ENCODE measurements around the gene CRYBG2.

The CRYBG2 gene

GRCh38 chr1:26370591-26371382 is 16.9 kb upstream of the CRYBG2 start:
- no peak for DNase-seq
- H3K27ac ChIP-seq (ENCODE audit: insufficient read depth, low read length, poor library complexity, severe bottlenecking) = no peak overlapping the region
- no peaks in the 10 kb centered on the region for H3K27me3 ChIP-seq (replicated peaks; ENCODE audit: control insufficient read depth, insufficient read depth, low read length, poor library complexity, severe bottlenecking)
- H3K4me1 ChIP-seq (ENCODE audit: control insufficient read depth, insufficient read depth, low read length, poor library complexity, severe bottlenecking) = peaks cover 68% of the 10 kb centered on the region
- no peak overlapping the region for H3K4me3 ChIP-seq (ENCODE audit: insufficient read depth, low read depth, low read length, poor library complexity, severe bottlenecking)
- no peaks in the 10 kb centered on the region for H3K36me3 ChIP-seq (ENCODE audit: control insufficient read depth, insufficient read depth, low read length)
- no peaks in the 10 kb centered on the region for H3K9me3 ChIP-seq (ENCODE audit: control insufficient read depth, low read length)

- H3K4me3 ChIP-seq (ENCODE audit: insufficient read depth, low read depth, low read length, poor library complexity, severe bottlenecking) = no peak overlapping the region
- DNase-seq = no peak
- no peaks in the 10 kb centered on the region for H3K36me3 ChIP-seq (ENCODE audit: control insufficient read depth, insufficient read depth, low read length)
- H3K27ac ChIP-seq (ENCODE audit: insufficient read depth, low read length, poor library complexity, severe bottlenecking) = no peak overlapping the region
- H3K4me1 ChIP-seq (ENCODE audit: control insufficient read depth, insufficient read depth, low read length, poor library complexity, severe bottlenecking) = peaks cover 51% of the 10 kb centered on the region
- no peaks in the 10 kb centered on the region for H3K9me3 ChIP-seq (ENCODE audit: control insufficient read depth, low read length)
- H3K27me3 ChIP-seq (replicated peaks; ENCODE audit: control insufficient read depth, insufficient read depth, low read length, poor library complexity, severe bottlenecking) = no peaks in the 10 kb centered on the region
Observed at GRCh38 chr1:26368486-26368885, 14.6 kb upstream of the CRYBG2 start.

GRCh38 chr1:26368006-26368405 is 14.1 kb upstream of the CRYBG2 start:
- H3K9me3 ChIP-seq (ENCODE audit: control insufficient read depth, low read length) = no peaks in the 10 kb centered on the region
- H3K4me3 ChIP-seq (ENCODE audit: insufficient read depth, low read depth, low read length, poor library complexity, severe bottlenecking) = no peak overlapping the region
- no peaks in the 10 kb centered on the region for H3K36me3 ChIP-seq (ENCODE audit: control insufficient read depth, insufficient read depth, low read length)
- no peak overlapping the region for H3K27ac ChIP-seq (ENCODE audit: insufficient read depth, low read length, poor library complexity, severe bottlenecking)
- no peaks in the 10 kb centered on the region for H3K27me3 ChIP-seq (replicated peaks; ENCODE audit: control insufficient read depth, insufficient read depth, low read length, poor library complexity, severe bottlenecking)
- DNase-seq = no peak
- H3K4me1 ChIP-seq (ENCODE audit: control insufficient read depth, insufficient read depth, low read length, poor library complexity, severe bottlenecking) = peaks cover 51% of the 10 kb centered on the region

GRCh38 chr1:26367441-26367840 is 13.5 kb upstream of the CRYBG2 start:
- H3K27me3 ChIP-seq (replicated peaks; ENCODE audit: control insufficient read depth, insufficient read depth, low read length, poor library complexity, severe bottlenecking) = no peaks in the 10 kb centered on the region
- H3K9me3 ChIP-seq (ENCODE audit: control insufficient read depth, low read length) = no peaks in the 10 kb centered on the region
- H3K27ac ChIP-seq (ENCODE audit: insufficient read depth, low read length, poor library complexity, severe bottlenecking) = no peak overlapping the region
- H3K36me3 ChIP-seq (ENCODE audit: control insufficient read depth, insufficient read depth, low read length) = no peaks in the 10 kb centered on the region
- peaks cover 48% of the 10 kb centered on the region for H3K4me1 ChIP-seq (ENCODE audit: control insufficient read depth, insufficient read depth, low read length, poor library complexity, severe bottlenecking)
- H3K4me3 ChIP-seq (ENCODE audit: insufficient read depth, low read depth, low read length, poor library complexity, severe bottlenecking) = no peak overlapping the region
- DNase-seq = no peak

GRCh38 chr1:26364956-26365355 is 11.0 kb upstream of the CRYBG2 start:
- no peaks in the 10 kb centered on the region for H3K36me3 ChIP-seq (ENCODE audit: control insufficient read depth, insufficient read depth, low read length)
- peaks cover 34% of the 10 kb centered on the region for H3K4me1 ChIP-seq (ENCODE audit: control insufficient read depth, insufficient read depth, low read length, poor library complexity, severe bottlenecking)
- no peaks in the 10 kb centered on the region for H3K9me3 ChIP-seq (ENCODE audit: control insufficient read depth, low read length)
- DNase-seq = no peak
- no peak overlapping the region for H3K4me3 ChIP-seq (ENCODE audit: insufficient read depth, low read depth, low read length, poor library complexity, severe bottlenecking)
- peaks cover 2% of the 10 kb centered on the region for H3K27me3 ChIP-seq (replicated peaks; ENCODE audit: control insufficient read depth, insufficient read depth, low read length, poor library complexity, severe bottlenecking)
- no peak overlapping the region for H3K27ac ChIP-seq (ENCODE audit: insufficient read depth, low read length, poor library complexity, severe bottlenecking)

GRCh38 chr1:26363549-26364448 is 9.9 kb upstream of the CRYBG2 start:
- DNase-seq = peak; percentile 68 to 76 (median 68)
- Histone ChIP-seq H3K4me3 (ENCODE audit: insufficient read depth, low read depth, low read length, poor library complexity, severe bottlenecking) (no peak overlapping the region), H3K4me1 (ENCODE audit: control insufficient read depth, insufficient read depth, low read length, poor library complexity, severe bottlenecking) (peaks cover 40% of the 10 kb centered on the region), H3K9me3 (ENCODE audit: control insufficient read depth, low read length) (no peaks in the 10 kb centered on the region), H3K27me3 (replicated peaks; ENCODE audit: control insufficient read depth, insufficient read depth, low read length, poor library complexity, severe bottlenecking) (peaks cover 3% of the 10 kb centered on the region), H3K36me3 (ENCODE audit: control insufficient read depth, insufficient read depth, low read length) (no peaks in the 10 kb centered on the region), H3K27ac (ENCODE audit: insufficient read depth, low read length, poor library complexity, severe bottlenecking) (no peak overlapping the region)

- H3K27me3 ChIP-seq (replicated peaks; ENCODE audit: control insufficient read depth, insufficient read depth, low read length, poor library complexity, severe bottlenecking) = peaks cover 3% of the 10 kb centered on the region
- no peaks in the 10 kb centered on the region for H3K36me3 ChIP-seq (ENCODE audit: control insufficient read depth, insufficient read depth, low read length)
- H3K4me3 ChIP-seq (ENCODE audit: insufficient read depth, low read depth, low read length, poor library complexity, severe bottlenecking) = no peak overlapping the region
- no peak overlapping the region for H3K27ac ChIP-seq (ENCODE audit: insufficient read depth, low read length, poor library complexity, severe bottlenecking)
- H3K4me1 ChIP-seq (ENCODE audit: control insufficient read depth, insufficient read depth, low read length, poor library complexity, severe bottlenecking) = peaks cover 40% of the 10 kb centered on the region
- no peaks in the 10 kb centered on the region for H3K9me3 ChIP-seq (ENCODE audit: control insufficient read depth, low read length)
- no peak for DNase-seq
Observed at GRCh38 chr1:26362331-26362730, 8.4 kb upstream of the CRYBG2 start.

- Histone ChIP-seq H3K4me3 (ENCODE audit: insufficient read depth, low read depth, low read length, poor library complexity, severe bottlenecking) (no peak overlapping the region), H3K36me3 (ENCODE audit: control insufficient read depth, insufficient read depth, low read length) (no peaks in the 10 kb centered on the region), H3K4me1 (ENCODE audit: control insufficient read depth, insufficient read depth, low read length, poor library complexity, severe bottlenecking) (peaks cover 40% of the 10 kb centered on the region), H3K9me3 (ENCODE audit: control insufficient read depth, low read length) (no peaks in the 10 kb centered on the region), H3K27ac (ENCODE audit: insufficient read depth, low read length, poor library complexity, severe bottlenecking) (no peak overlapping the region), H3K27me3 (replicated peaks; ENCODE audit: control insufficient read depth, insufficient read depth, low read length, poor library complexity, severe bottlenecking) (peaks cover 3% of the 10 kb centered on the region)
- DNase-seq = no peak
Observed at GRCh38 chr1:26361605-26362122, 7.7 kb upstream of the CRYBG2 start.

GRCh38 chr1:26360807-26361604 is 7.1 kb upstream of the CRYBG2 start:
- peak overlapping the region; percentile 57 for H3K4me3 ChIP-seq (ENCODE audit: insufficient read depth, low read depth, low read length, poor library complexity, severe bottlenecking)
- H3K9me3 ChIP-seq (ENCODE audit: control insufficient read depth, low read length) = no peaks in the 10 kb centered on the region
- no peaks in the 10 kb centered on the region for H3K36me3 ChIP-seq (ENCODE audit: control insufficient read depth, insufficient read depth, low read length)
- no peak overlapping the region for H3K27ac ChIP-seq (ENCODE audit: insufficient read depth, low read length, poor library complexity, severe bottlenecking)
- peaks cover 40% of the 10 kb centered on the region for H3K4me1 ChIP-seq (ENCODE audit: control insufficient read depth, insufficient read depth, low read length, poor library complexity, severe bottlenecking)
- peaks cover 3% of the 10 kb centered on the region for H3K27me3 ChIP-seq (replicated peaks; ENCODE audit: control insufficient read depth, insufficient read depth, low read length, poor library complexity, severe bottlenecking)
- DNase-seq = no peak

Measured in effector memory CD4-positive, alpha-beta T cell (primary cell).